ENCODE results near the gene RNASE11. TPM values are rescaled to one million over a fixed set of nuclear protein-coding genes. Genes with fewer than 3 reads are reported as not detected.

The RNASE11 gene
- polyA plus RNA-seq, 1 donor (not counting 4 experiments of a cell fraction or from before 2014, with no cell fraction given): not detected

- no peak for FAIRE-seq
- dilution Hi-C loops (cut with MboI; ENCODE audit: extremely low pct_ligation_motif_present, low sequenced_read_pairs): no loop called here
Measured at GRCh38 chr14:20557212-20557542, 30.6 kb downstream of the RNASE11 start.

GRCh38 chr14:20556500-20557211 lies 31.1 kb downstream of the RNASE11 start:
- DNase-seq (ENCODE audit: low read depth, low spot score): no peak

More at GRCh38 chr14:20557212-20557542, 30.6 kb downstream of the RNASE11 start:
- Histone ChIP-seq H3K4me1 (ENCODE audit: control insufficient read depth, extremely low read depth, insufficient read depth, low read length) (no peaks in the 10 kb centered on the region), H3K9me1 (ENCODE audit: control insufficient read depth, extremely low read depth, insufficient read depth, low read length) (no peaks in the 10 kb centered on the region), H3K79me2 (ENCODE audit: control insufficient read depth, insufficient read depth, low read length) (no peaks in the 10 kb centered on the region), H3K4me3 (ENCODE audit: control insufficient read depth in 2 of 3, extremely low read depth in 1 of 3, insufficient read depth in 2 of 3, low read depth in 1 of 3, low read length in 3 of 3) (no peak overlapping the region), H3K9me3 (ENCODE audit: control insufficient read depth, low read depth, low read length) (no peaks in the 10 kb centered on the region), H3K27ac (ENCODE audit: control insufficient read depth, insufficient read depth, low read length) (no peak overlapping the region), H3K4me2 (ENCODE audit: control insufficient read depth, extremely low read depth, insufficient read depth, low read depth, low read length) (no peak overlapping the region), H3K9ac (ENCODE audit: control insufficient read depth, extremely low read depth, insufficient read depth, low read length) (no peak overlapping the region), H3K27me3 (ENCODE audit: control insufficient read depth, extremely low read depth, insufficient read depth, low read length) (no peaks in the 10 kb centered on the region), H2AFZ (ENCODE audit: control insufficient read depth, low read length) (no peak overlapping the region), H3K36me3 (ENCODE audit: control insufficient read depth in 2 of 2, extremely low read depth in 1 of 2, insufficient read depth in 2 of 2, low read length in 2 of 2) (no peaks in the 10 kb centered on the region), H4K20me1 (ENCODE audit: control insufficient read depth, extremely low read depth, insufficient read depth, low read length) (no peaks in the 10 kb centered on the region)
- TF ChIP-seq CTCF (optimal IDR thresholded peaks at IDR 0.05 in 1 of 3, IDR thresholded peaks at IDR 0.05 in 1 of 3, conservative IDR thresholded peaks at IDR 0.05 in 1 of 3; ENCODE audit: extremely low read depth in 1 of 3, insufficient read depth in 2 of 3, low read length in 3 of 3) (no peak), EZH2 (IDR thresholded peaks at IDR 0.05; ENCODE audit: low read length) (no peak)
- DNase-seq (ENCODE audit: low read depth, low spot score): no peak

More at GRCh38 chr14:20556500-20557211, 31.1 kb downstream of the RNASE11 start:
- TF ChIP-seq CTCF (optimal IDR thresholded peaks at IDR 0.05 in 1 of 3, IDR thresholded peaks at IDR 0.05 in 1 of 3, conservative IDR thresholded peaks at IDR 0.05 in 1 of 3; ENCODE audit: extremely low read depth in 1 of 3, insufficient read depth in 2 of 3, low read length in 3 of 3) (no peak), EZH2 (IDR thresholded peaks at IDR 0.05; ENCODE audit: low read length) (no peak)
- Histone ChIP-seq H3K27me3 (ENCODE audit: control insufficient read depth, extremely low read depth, insufficient read depth, low read length) (no peaks in the 10 kb centered on the region), H3K36me3 (ENCODE audit: control insufficient read depth in 2 of 2, extremely low read depth in 1 of 2, insufficient read depth in 2 of 2, low read length in 2 of 2) (no peaks in the 10 kb centered on the region), H3K4me1 (ENCODE audit: control insufficient read depth, extremely low read depth, insufficient read depth, low read length) (no peaks in the 10 kb centered on the region), H2AFZ (ENCODE audit: control insufficient read depth, low read length) (no peak overlapping the region), H3K9me1 (ENCODE audit: control insufficient read depth, extremely low read depth, insufficient read depth, low read length) (no peaks in the 10 kb centered on the region), H4K20me1 (ENCODE audit: control insufficient read depth, extremely low read depth, insufficient read depth, low read length) (no peaks in the 10 kb centered on the region), H3K79me2 (ENCODE audit: control insufficient read depth, insufficient read depth, low read length) (no peaks in the 10 kb centered on the region), H3K27ac (ENCODE audit: control insufficient read depth, insufficient read depth, low read length) (no peak overlapping the region), H3K9me3 (ENCODE audit: control insufficient read depth, low read depth, low read length) (no peaks in the 10 kb centered on the region), H3K4me2 (ENCODE audit: control insufficient read depth, extremely low read depth, insufficient read depth, low read depth, low read length) (no peak overlapping the region), H3K4me3 (ENCODE audit: control insufficient read depth in 2 of 3, extremely low read depth in 1 of 3, insufficient read depth in 2 of 3, low read depth in 1 of 3, low read length in 3 of 3) (no peak overlapping the region), H3K9ac (ENCODE audit: control insufficient read depth, extremely low read depth, insufficient read depth, low read length) (no peak overlapping the region)
- no peak for FAIRE-seq
- dilution Hi-C loops (cut with MboI; ENCODE audit: extremely low pct_ligation_motif_present, low sequenced_read_pairs): no loop called here
